ENCODE results near the gene SSH2. TPM values are rescaled to one million over a fixed set of nuclear protein-coding genes. Genes with fewer than 3 reads are reported as not detected.

SSH2 gene
- total RNA-seq, 1 donor: 13.0 TPM

DNA sequence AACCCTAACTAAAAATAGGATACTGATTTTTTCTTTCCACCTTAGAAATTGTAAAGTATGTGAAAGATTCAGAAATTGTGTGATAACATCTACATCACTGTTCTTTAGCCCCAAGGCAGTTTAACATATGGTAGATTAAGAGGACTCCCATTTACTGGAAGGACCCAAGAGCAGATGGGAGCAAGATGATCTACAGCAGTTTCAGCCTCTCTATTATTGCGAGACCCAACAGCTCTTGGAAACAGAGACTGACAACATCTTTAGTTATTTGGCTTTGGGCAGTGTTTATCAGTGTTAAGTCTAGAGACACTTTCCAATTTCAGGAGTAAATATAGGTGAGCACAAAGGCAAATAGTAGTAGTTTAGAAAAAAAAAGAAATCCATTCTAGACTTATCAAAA lies 182.4 kb downstream of the SSH2 start:
- no peaks in the 10 kb centered on the region for H3K27me3 ChIP-seq (ENCODE audit: insufficient read depth, low read length)
- no peak overlapping the region for H3K4me3 ChIP-seq (ENCODE audit: insufficient read depth, low read length)
- peaks cover 10% of the 10 kb centered on the region for H4K20me1 ChIP-seq (ENCODE audit: insufficient read depth, low read length)
- H3K36me3 ChIP-seq (ENCODE audit: insufficient read depth, low read length): no peaks in the 10 kb centered on the region
- no peaks in the 10 kb centered on the region for H3K9me3 ChIP-seq (ENCODE audit: low read depth, low read length)
- peaks cover 7% of the 10 kb centered on the region for H3K4me1 ChIP-seq (ENCODE audit: insufficient read depth, low read length)
- no peak overlapping the region for H3K27ac ChIP-seq (ENCODE audit: low read depth, low read length)
- H3K79me2 ChIP-seq (ENCODE audit: insufficient read depth, low read length): no peaks in the 10 kb centered on the region
- H2AFZ ChIP-seq (ENCODE audit: low read length): no peak overlapping the region
- no peak for DNase-seq (ENCODE audit: insufficient read length, low spot score, missing footprints)
- TF ChIP-seq, protein P1, sequence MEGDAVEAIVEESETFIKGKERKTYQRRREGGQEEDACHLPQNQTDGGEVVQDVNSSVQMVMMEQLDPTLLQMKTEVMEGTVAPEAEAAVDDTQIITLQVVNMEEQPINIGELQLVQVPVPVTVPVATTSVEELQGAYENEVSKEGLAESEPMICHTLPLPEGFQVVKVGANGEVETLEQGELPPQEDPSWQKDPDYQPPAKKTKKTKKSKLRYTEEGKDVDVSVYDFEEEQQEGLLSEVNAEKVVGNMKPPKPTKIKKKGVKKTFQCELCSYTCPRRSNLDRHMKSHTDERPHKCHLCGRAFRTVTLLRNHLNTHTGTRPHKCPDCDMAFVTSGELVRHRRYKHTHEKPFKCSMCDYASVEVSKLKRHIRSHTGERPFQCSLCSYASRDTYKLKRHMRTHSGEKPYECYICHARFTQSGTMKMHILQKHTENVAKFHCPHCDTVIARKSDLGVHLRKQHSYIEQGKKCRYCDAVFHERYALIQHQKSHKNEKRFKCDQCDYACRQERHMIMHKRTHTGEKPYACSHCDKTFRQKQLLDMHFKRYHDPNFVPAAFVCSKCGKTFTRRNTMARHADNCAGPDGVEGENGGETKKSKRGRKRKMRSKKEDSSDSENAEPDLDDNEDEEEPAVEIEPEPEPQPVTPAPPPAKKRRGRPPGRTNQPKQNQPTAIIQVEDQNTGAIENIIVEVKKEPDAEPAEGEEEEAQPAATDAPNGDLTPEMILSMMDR (IDR thresholded peaks at IDR 0.05; ENCODE audit: extremely low read depth, low read depth, low read length): no peak
- no peak overlapping the region for H3K4me2 ChIP-seq (ENCODE audit: insufficient read depth, low read length)

- H3K4me2 ChIP-seq (ENCODE audit: insufficient read depth, low read length): no peak overlapping the region
- H3K4me3 ChIP-seq (ENCODE audit: insufficient read depth, low read length): no peak overlapping the region
- no peak overlapping the region for H3K27ac ChIP-seq (ENCODE audit: low read depth, low read length)
- H3K27me3 ChIP-seq (ENCODE audit: insufficient read depth, low read length): no peaks in the 10 kb centered on the region
- H3K36me3 ChIP-seq (ENCODE audit: insufficient read depth, low read length): no peaks in the 10 kb centered on the region
- H4K20me1 ChIP-seq (ENCODE audit: insufficient read depth, low read length): peaks cover 10% of the 10 kb centered on the region
- TF ChIP-seq, protein P1 (IDR thresholded peaks at IDR 0.05; ENCODE audit: extremely low read depth, low read depth, low read length): no peak
- peaks cover 7% of the 10 kb centered on the region for H3K4me1 ChIP-seq (ENCODE audit: insufficient read depth, low read length)
- no peak overlapping the region for H2AFZ ChIP-seq (ENCODE audit: low read length)
- H3K79me2 ChIP-seq (ENCODE audit: insufficient read depth, low read length): no peaks in the 10 kb centered on the region
- DNase-seq (ENCODE audit: insufficient read length, low spot score, missing footprints): no peak
- H3K9me3 ChIP-seq (ENCODE audit: low read depth, low read length): no peaks in the 10 kb centered on the region
These were observed 183.4 kb downstream of the SSH2 start for GRCh38 chr17:29746669-29747068.

DNA sequence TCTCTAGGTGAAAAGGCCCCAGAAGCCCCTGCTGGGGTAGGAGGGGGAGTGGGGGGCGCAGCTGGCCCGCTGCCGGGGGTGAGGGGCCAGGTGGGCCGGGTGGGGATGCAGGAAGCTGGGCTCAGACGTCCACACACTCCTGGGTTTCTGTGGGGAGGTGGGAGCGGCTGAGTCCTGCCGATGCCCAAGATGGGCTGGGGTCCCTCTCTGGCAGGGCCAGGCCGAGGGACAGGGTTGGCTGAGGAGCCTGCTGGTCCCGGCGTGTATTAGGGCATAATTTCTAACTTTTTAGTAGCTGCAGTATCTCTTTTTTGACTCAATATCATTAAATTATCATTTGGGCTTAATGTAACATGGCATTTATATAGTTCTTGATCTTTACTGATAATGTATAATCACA lies 185.9 kb downstream of the SSH2 start:
- H3K4me2 ChIP-seq (ENCODE audit: insufficient read depth, low read length): no peak overlapping the region
- no peaks in the 10 kb centered on the region for H3K9me3 ChIP-seq (ENCODE audit: low read depth, low read length)
- no peaks in the 10 kb centered on the region for H3K36me3 ChIP-seq (ENCODE audit: insufficient read depth, low read length)
- no peak overlapping the region for H3K4me3 ChIP-seq (ENCODE audit: insufficient read depth, low read length)
- no peaks in the 10 kb centered on the region for H3K27me3 ChIP-seq (ENCODE audit: insufficient read depth, low read length)
- H3K27ac ChIP-seq (ENCODE audit: low read depth, low read length): no peak overlapping the region
- no peak for DNase-seq (ENCODE audit: insufficient read length, low spot score, missing footprints)
- peaks cover 7% of the 10 kb centered on the region for H3K4me1 ChIP-seq (ENCODE audit: insufficient read depth, low read length)
- H3K79me2 ChIP-seq (ENCODE audit: insufficient read depth, low read length): no peaks in the 10 kb centered on the region
- TF ChIP-seq, protein P1 (IDR thresholded peaks at IDR 0.05; ENCODE audit: extremely low read depth, low read depth, low read length): no peak
- no peak overlapping the region for H2AFZ ChIP-seq (ENCODE audit: low read length)
- H4K20me1 ChIP-seq (ENCODE audit: insufficient read depth, low read length): peaks cover 8% of the 10 kb centered on the region

DNA sequence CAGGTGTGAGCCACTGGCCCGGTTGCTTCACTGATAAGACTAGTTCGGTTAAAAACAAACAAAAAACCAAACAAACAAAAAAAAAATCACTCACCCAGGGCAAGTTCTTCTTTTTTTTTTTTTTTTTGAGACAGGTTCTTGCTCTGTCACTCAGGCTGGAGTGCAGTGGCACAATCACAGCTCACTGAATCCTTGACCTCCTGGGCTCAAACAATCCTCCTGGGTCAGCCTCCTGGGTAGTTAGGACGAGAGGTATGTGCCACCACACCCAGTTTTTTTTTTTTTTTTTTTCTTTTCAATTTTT lies 187.9 kb downstream of the SSH2 start:
- Histone ChIP-seq H3K4me2 (ENCODE audit: insufficient read depth, low read length) (no peak overlapping the region), H3K9me3 (ENCODE audit: low read depth, low read length) (no peaks in the 10 kb centered on the region), H4K20me1 (ENCODE audit: insufficient read depth, low read length) (peaks cover 4% of the 10 kb centered on the region), H3K79me2 (ENCODE audit: insufficient read depth, low read length) (no peaks in the 10 kb centered on the region), H3K4me3 (ENCODE audit: insufficient read depth, low read length) (no peak overlapping the region), H3K36me3 (ENCODE audit: insufficient read depth, low read length) (no peaks in the 10 kb centered on the region), H3K27ac (ENCODE audit: low read depth, low read length) (no peak overlapping the region), H2AFZ (ENCODE audit: low read length) (no peak overlapping the region), H3K27me3 (ENCODE audit: insufficient read depth, low read length) (no peaks in the 10 kb centered on the region), H3K4me1 (ENCODE audit: insufficient read depth, low read length) (peaks cover 7% of the 10 kb centered on the region)
- DNase-seq (ENCODE audit: insufficient read length, low spot score, missing footprints): no peak
- TF ChIP-seq, protein P1 (IDR thresholded peaks at IDR 0.05; ENCODE audit: extremely low read depth, low read depth, low read length): no peak

Measured in osteoblast (primary cell).